Osteocyte (in vitro differentiated cells): ENCODE measurements around the gene MINK1. TPM values are rescaled to one million over a fixed set of nuclear protein-coding genes. Genes with fewer than 3 reads are reported as not detected.

Experiments
- DNase-seq: peaks from one replicate; pipeline ENCODE4 v3.0.0; 2021; ENCODE audit warnings: mixed read lengths; ENCODE audit not compliant: unreplicated experiment; ENCODE audit errors: extremely low spot score
- H3K27ac Mint-ChIP-seq: one replicate; pipeline ENCODE4 v1.8.0; 2021; ENCODE audit warnings: mild to moderate bottlenecking, mixed read lengths; ENCODE audit not compliant: unreplicated experiment
- H3K27me3 Mint-ChIP-seq: one replicate; pipeline ENCODE4 v1.8.0; 2021; ENCODE audit warnings: mixed read lengths; ENCODE audit not compliant: unreplicated experiment
- H3K36me3 Mint-ChIP-seq: one replicate; pipeline ENCODE4 v1.8.0; 2021; ENCODE audit warnings: mixed read lengths; ENCODE audit not compliant: unreplicated experiment
- H3K4me1 Mint-ChIP-seq: one replicate; pipeline ENCODE4 v1.8.0; 2021; ENCODE audit warnings: mixed read lengths; ENCODE audit not compliant: unreplicated experiment
- H3K4me3 Mint-ChIP-seq: one replicate; pipeline ENCODE4 v1.8.0; 2021; ENCODE audit warnings: mild to moderate bottlenecking, moderate library complexity, mixed read lengths; ENCODE audit not compliant: unreplicated experiment
- H3K9me3 Mint-ChIP-seq: one replicate; pipeline ENCODE4 v1.8.0; 2021; ENCODE audit warnings: mixed read lengths; ENCODE audit not compliant: unreplicated experiment
- CTCF ChIP-seq: fragments of 200-600 bp; sonication (generic); IDR thresholded peaks from 2 replicates; pipeline ENCODE4 v1.5.0; 2021; ENCODE audit warnings: antibody characterized with exemption, mild to moderate bottlenecking, moderate library complexity
- total RNA-seq: library from RNA; stranded (reverse); gene quantifications from 2 replicates; pipeline ENCODE4 v1.2.1, GENCODE V29; 2021

MINK1 gene
- total RNA-seq, 1 donor from 2014 or later: 93.3 TPM

- no peak for TF ChIP-seq CTCF
- Mint-ChIP-seq H3K36me3 (peaks cover 3% of the 10 kb centered on the region), H3K27ac (no peak overlapping the region), H3K9me3 (no peaks in the 10 kb centered on the region), H3K4me1 (peaks cover 45% of the 10 kb centered on the region), H3K27me3 (no peaks in the 10 kb centered on the region), H3K4me3 (no peak overlapping the region)
- no peak for DNase-seq
Measured at GRCh38 chr17:4845118-4845517, 12.0 kb downstream of the MINK1 start.

DNA sequence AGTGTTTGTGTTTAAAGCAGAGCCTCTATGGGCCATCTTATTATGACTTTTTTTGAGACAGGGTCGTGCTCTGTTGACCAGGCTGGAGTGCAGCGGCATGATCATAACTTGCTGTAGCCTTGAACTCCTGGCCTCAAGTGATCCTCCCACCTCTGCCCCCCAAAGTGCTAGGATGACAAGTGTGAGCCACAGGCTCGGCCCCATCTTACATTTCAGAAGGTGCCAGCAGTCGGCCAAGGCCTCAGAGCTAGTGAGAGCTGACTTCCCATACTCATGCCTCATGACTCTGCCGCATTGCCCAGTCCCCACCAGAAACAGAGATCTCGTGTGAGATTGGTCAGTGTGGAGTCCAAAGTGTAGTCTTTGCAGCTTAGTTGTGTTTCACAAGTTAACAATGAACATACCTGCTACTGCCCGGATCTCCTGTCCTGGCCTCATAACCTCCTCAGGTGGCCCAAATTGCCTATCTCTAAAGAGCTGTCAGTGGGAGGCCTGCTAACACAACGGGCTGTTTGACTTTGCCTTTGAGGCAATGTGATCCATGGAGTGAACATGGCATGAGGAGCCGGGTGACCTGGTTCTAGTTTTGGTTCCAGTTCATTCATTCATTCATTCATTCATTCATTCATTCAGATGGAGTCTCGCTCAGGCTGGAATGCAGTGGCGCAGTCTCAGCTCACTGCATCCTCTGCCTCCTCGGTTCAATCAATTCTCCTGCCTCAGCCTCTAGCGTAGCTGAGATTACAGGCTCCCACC is 13.7 kb downstream of the MINK1 start:
- no peak for TF ChIP-seq CTCF
- DNase-seq: no peak
- no peaks in the 10 kb centered on the region for H3K27me3 Mint-ChIP-seq
- peaks cover 3% of the 10 kb centered on the region for H3K36me3 Mint-ChIP-seq
- peaks cover 50% of the 10 kb centered on the region for H3K4me1 Mint-ChIP-seq
- no peak overlapping the region for H3K4me3 Mint-ChIP-seq
- H3K27ac Mint-ChIP-seq: peak overlapping the region; percentile 65
- no peaks in the 10 kb centered on the region for H3K9me3 Mint-ChIP-seq

- Mint-ChIP-seq H3K27me3 (no peaks in the 10 kb centered on the region), H3K36me3 (peaks cover 6% of the 10 kb centered on the region), H3K27ac (peak overlapping the region; percentile 98), H3K9me3 (no peaks in the 10 kb centered on the region), H3K4me1 (peaks cover 59% of the 10 kb centered on the region), H3K4me3 (peak overlapping the region; percentile 51)
- TF ChIP-seq CTCF: no peak
- DNase-seq: no peak
Measured at GRCh38 chr17:4849011-4849536, 15.9 kb downstream of the MINK1 start.

- H3K4me3 Mint-ChIP-seq: no peak overlapping the region
- H3K27me3 Mint-ChIP-seq: no peaks in the 10 kb centered on the region
- H3K4me1 Mint-ChIP-seq: peaks cover 63% of the 10 kb centered on the region
- TF ChIP-seq CTCF: no peak
- H3K36me3 Mint-ChIP-seq: peaks cover 9% of the 10 kb centered on the region
- no peak for DNase-seq
- peak overlapping the region; percentile 98 for H3K27ac Mint-ChIP-seq
- no peaks in the 10 kb centered on the region for H3K9me3 Mint-ChIP-seq
Measured at GRCh38 chr17:4850246-4850645, 17.1 kb downstream of the MINK1 start.

DNA sequence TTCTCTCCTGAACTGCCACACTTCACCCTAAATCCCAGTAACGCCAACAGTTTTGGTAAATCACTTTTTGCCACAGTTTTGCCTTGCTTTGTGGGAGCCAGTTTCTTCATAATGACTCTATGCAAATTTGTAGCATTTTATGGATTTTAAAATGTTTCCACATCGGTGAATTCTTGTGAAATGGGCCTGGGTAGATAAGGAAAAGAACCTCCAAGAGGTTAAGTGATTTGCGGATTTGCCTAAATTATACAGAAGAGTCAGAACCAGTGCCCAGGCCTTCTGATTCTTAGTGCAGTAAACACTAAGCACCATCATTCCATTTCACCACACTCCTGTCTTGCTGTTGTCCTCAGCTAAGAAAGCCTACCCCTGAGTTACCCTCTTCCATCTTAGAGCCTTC is 17.9 kb downstream of the MINK1 start:
- Mint-ChIP-seq H3K36me3 (peaks cover 10% of the 10 kb centered on the region), H3K9me3 (no peaks in the 10 kb centered on the region), H3K27ac (peak overlapping the region; percentile 74), H3K4me3 (no peak overlapping the region), H3K27me3 (no peaks in the 10 kb centered on the region), H3K4me1 (peaks cover 58% of the 10 kb centered on the region)
- TF ChIP-seq CTCF: no peak
- no peak for DNase-seq
